Measurements from ENCODE around the gene MYEOV.

DNA sequence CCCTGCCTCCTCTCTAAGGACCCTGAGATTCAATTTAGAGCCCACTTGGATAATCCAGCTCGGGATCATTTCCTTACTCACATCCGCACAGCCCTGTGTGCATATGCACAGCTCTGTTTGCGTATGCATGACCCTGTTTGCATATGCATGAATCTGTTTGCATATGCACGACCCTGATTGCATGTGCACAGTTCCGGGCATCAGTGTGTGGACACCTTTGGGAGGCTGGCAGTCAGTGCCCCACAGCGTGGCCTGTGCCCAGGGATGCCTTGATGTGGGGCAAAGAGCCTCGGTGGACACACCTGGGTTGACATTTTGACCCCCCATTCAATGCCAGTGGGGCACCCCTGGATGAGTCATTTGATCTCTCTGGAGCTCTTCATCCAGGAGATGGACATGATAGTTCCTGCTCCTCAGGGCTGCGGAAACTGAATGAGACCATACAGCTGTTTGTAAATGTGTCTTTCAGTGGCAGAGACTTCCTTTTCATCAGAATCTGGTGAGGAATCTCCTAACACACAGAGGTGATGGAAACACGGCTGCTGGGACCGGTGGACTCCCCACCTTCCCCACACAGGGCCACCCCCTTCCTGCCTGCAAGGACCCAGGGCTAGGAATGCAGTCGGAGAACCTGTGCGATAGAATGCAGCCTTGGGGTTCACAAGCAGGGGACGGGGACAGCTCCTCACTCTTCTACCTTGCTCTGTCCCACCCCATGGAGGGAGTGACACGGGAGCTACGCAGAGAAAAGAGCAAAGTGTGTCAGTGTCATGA, 41.2 kb downstream of the MYEOV start:
- TF ChIP-seq, protein P1, sequence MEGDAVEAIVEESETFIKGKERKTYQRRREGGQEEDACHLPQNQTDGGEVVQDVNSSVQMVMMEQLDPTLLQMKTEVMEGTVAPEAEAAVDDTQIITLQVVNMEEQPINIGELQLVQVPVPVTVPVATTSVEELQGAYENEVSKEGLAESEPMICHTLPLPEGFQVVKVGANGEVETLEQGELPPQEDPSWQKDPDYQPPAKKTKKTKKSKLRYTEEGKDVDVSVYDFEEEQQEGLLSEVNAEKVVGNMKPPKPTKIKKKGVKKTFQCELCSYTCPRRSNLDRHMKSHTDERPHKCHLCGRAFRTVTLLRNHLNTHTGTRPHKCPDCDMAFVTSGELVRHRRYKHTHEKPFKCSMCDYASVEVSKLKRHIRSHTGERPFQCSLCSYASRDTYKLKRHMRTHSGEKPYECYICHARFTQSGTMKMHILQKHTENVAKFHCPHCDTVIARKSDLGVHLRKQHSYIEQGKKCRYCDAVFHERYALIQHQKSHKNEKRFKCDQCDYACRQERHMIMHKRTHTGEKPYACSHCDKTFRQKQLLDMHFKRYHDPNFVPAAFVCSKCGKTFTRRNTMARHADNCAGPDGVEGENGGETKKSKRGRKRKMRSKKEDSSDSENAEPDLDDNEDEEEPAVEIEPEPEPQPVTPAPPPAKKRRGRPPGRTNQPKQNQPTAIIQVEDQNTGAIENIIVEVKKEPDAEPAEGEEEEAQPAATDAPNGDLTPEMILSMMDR (IDR thresholded peaks at IDR 0.05), result no peak
- no peak for TF ChIP-seq EZH2 (IDR thresholded peaks at IDR 0.05; ENCODE audit: borderline replicate concordance, insufficient read depth, low read depth, low read length, poor library complexity, severe bottlenecking)
